HG03521 (cell line): ENCODE data around the gene TSG101.

ENCODE experiments used
- ATAC-seq: cut with Tn5 transposase; IDR thresholded peaks from one replicate; pipeline ENCODE4 v1.9.1; 2021; ENCODE audit warnings: mild to moderate bottlenecking, moderate library complexity; ENCODE audit not compliant: unreplicated experiment

The TSG101 gene

GRCh38 chr11:18526521-18527296 is at the start of gene TSG101:
TSS of gene TSG101 (minus strand) at chr11:18526942. CDS start at chr11:18526816, 126 bp downstream.
- peak; percentile 91 for ATAC-seq

GRCh38 chr11:18575361-18575760 is 48.6 kb upstream of the TSG101 start:
- no peak for ATAC-seq

GRCh38 chr11:18567081-18567480 is 40.3 kb upstream of the TSG101 start:
- no peak for ATAC-seq

- no peak for ATAC-seq
Observed at GRCh38 chr11:18566406-18566805, 39.7 kb upstream of the TSG101 start.

GRCh38 chr11:18564149-18564548 is 37.4 kb upstream of the TSG101 start:
- no peak for ATAC-seq

- ATAC-seq: no peak
Observed at GRCh38 chr11:18563090-18563730, 36.5 kb upstream of the TSG101 start.

- ATAC-seq: no peak
Observed at GRCh38 chr11:18548001-18548400, 21.3 kb upstream of the TSG101 start.

- no peak for ATAC-seq
Observed at GRCh38 chr11:18540207-18541009, 13.7 kb upstream of the TSG101 start.

- no peak for ATAC-seq
Observed at GRCh38 chr11:18536209-18536608, 9.5 kb upstream of the TSG101 start.

GRCh38 chr11:18534245-18534644 is 7.5 kb upstream of the TSG101 start:
- no peak for ATAC-seq

GRCh38 chr11:18533365-18533764 is 6.6 kb upstream of the TSG101 start:
- no peak for ATAC-seq

- no peak for ATAC-seq
Observed at GRCh38 chr11:18527512-18527911, 770 bp upstream of the TSG101 start.

GRCh38 chr11:18526130-18526520 is 617 bp downstream of the TSG101 start:
- ATAC-seq: no peak

- ATAC-seq: no peak
Observed at GRCh38 chr11:18524248-18524647, 2.5 kb downstream of the TSG101 start.

- no peak for ATAC-seq
Observed at GRCh38 chr11:18523084-18523483, 3.7 kb downstream of the TSG101 start.

- no peak for ATAC-seq
Observed at GRCh38 chr11:18522388-18522787, 4.4 kb downstream of the TSG101 start.

GRCh38 chr11:18521122-18521521 is 5.6 kb downstream of the TSG101 start:
- ATAC-seq: no peak

- ATAC-seq: no peak
Observed at GRCh38 chr11:18502352-18502751, 24.4 kb downstream of the TSG101 start.

- no peak for ATAC-seq
Observed at GRCh38 chr11:18501629-18502028, 25.1 kb downstream of the TSG101 start.

- ATAC-seq: no peak
Observed at GRCh38 chr11:18498039-18498438, 28.7 kb downstream of the TSG101 start.

- ATAC-seq: no peak
Observed at GRCh38 chr11:18495703-18496102, 31.0 kb downstream of the TSG101 start.

GRCh38 chr11:18495271-18495670 is 31.5 kb downstream of the TSG101 start:
- ATAC-seq: no peak
